GM23248 (cell line): Measurements from ENCODE around the gene PRKCQ. TPM values are rescaled to one million over a fixed set of nuclear protein-coding genes. Genes with fewer than 3 reads are reported as not detected.

ENCODE experiments used
- DNase-seq: peaks from one replicate; pipeline ENCODE4 v3.0.0-alpha.2; 2015
- H2AFZ ChIP-seq: fragments of 200-600 bp; sonication (generic); 2 replicates; pipeline ENCODE4 v1.6.1; 2016; ENCODE audit warnings: antibody characterized with exemption
- H3F3A ChIP-seq: fragments of 200-600 bp; sonication (generic); 2 replicates; pipeline ENCODE4 v1.6.1; 2016; ENCODE audit warnings: mild to moderate bottlenecking, antibody characterized with exemption, mixed run types; ENCODE audit not compliant: insufficient read depth
- H3K27ac ChIP-seq: fragments of 200-600 bp; sonication (generic); 2 replicates; pipeline ENCODE4 v1.5.1; 2016; ENCODE audit warnings: mild to moderate bottlenecking
- H3K27me3 ChIP-seq: fragments of 200-600 bp; sonication (generic); replicated peaks from 2 replicates; pipeline ENCODE4 v1.6.1; 2016; ENCODE audit warnings: mild to moderate bottlenecking; ENCODE audit not compliant: insufficient read depth
- H3K36me3 ChIP-seq: fragments of 200-600 bp; sonication (generic); 2 replicates; pipeline ENCODE4 v1.6.1; 2016; ENCODE audit warnings: low read depth, mild to moderate bottlenecking
- H3K4me1 ChIP-seq: fragments of 200-600 bp; sonication (generic); 2 replicates; pipeline ENCODE4 v1.6.1; 2016; ENCODE audit warnings: mild to moderate bottlenecking; ENCODE audit not compliant: insufficient read depth
- H3K4me2 ChIP-seq: fragments of 200-600 bp; sonication (generic); one replicate; pipeline ENCODE4 v1.6.1; 2016; ENCODE audit warnings: mild to moderate bottlenecking; ENCODE audit not compliant: unreplicated experiment
- H3K4me3 ChIP-seq: fragments of 200-600 bp; sonication (generic); 2 replicates; pipeline ENCODE4 v1.5.1; 2016; ENCODE audit warnings: mild to moderate bottlenecking
- H3K79me2 ChIP-seq: fragments of 200-600 bp; sonication (generic); 2 replicates; pipeline ENCODE4 v1.6.1; 2016; ENCODE audit warnings: mild to moderate bottlenecking; ENCODE audit not compliant: insufficient read depth
- H3K9ac ChIP-seq: fragments of 200-600 bp; sonication (generic); 2 replicates; pipeline ENCODE4 v1.6.1; 2016; ENCODE audit warnings: mild to moderate bottlenecking
- H3K9me2 ChIP-seq: fragments of 200-600 bp; sonication (generic); 2 replicates; pipeline ENCODE4 v1.6.1; 2016; ENCODE audit warnings: mixed run types, mild to moderate bottlenecking, moderate library complexity; ENCODE audit not compliant: insufficient read depth
- H3K9me3 ChIP-seq: fragments of 200-600 bp; sonication (generic); one replicate; pipeline ENCODE4 v1.6.1; 2017; ENCODE audit warnings: low read depth
- H4K20me1 ChIP-seq: fragments of 200-600 bp; sonication (generic); 2 replicates; pipeline ENCODE4 v1.6.0; 2016; ENCODE audit not compliant: insufficient read depth
- EZH2 ChIP-seq: fragments of 200-600 bp; sonication (generic); IDR thresholded peaks from 2 replicates; pipeline ENCODE4 v1.6.1; 2018; ENCODE audit warnings: antibody characterized with exemption, mild to moderate bottlenecking; ENCODE audit not compliant: insufficient read depth, poor library complexity, severe bottlenecking
- EZH2phosphoT487 ChIP-seq: fragments of 200-600 bp; sonication (generic); IDR thresholded peaks from 2 replicates; pipeline ENCODE4 v1.6.1; 2018; ENCODE audit warnings: antibody characterized with exemption, moderate library complexity, mild to moderate bottlenecking, low read depth; ENCODE audit not compliant: insufficient read depth
- WGBS, 2 experiments: methylation state at CpG; one replicate each; pipeline ENCODE4 v1.1.6; 2015 to 2017; ENCODE audit warnings: low lambda C conversion rate in 2 of 2, low coverage in 1 of 2; ENCODE audit errors: missing lambda C conversion rate in 2 of 2; 5-methylcytosine and 5-hydroxymethylcytosine counted together
- in situ Hi-C: fragments of 300-500 bp; cut with MboI; formaldehyde crosslinking; loops from 2 replicates; pipeline ENCODE4 v1.15.0; 2020
- polyA plus RNA-seq: library from polyadenylated mRNA; unstranded; fragments of >200 nt; fragmentation: Nextera tagmentation; extraction: Ambion mirVana; gene quantifications from 2 replicates; pipeline ENCODE4 v1.2.1, GENCODE V29; 2016
- total RNA-seq: library from RNA; depleted of rRNA; stranded (reverse); fragments of >200 nt; shearing (Covaris generic); gene quantifications from 2 replicates; pipeline ENCODE4 v1.2.3, GENCODE V29; 2014

PRKCQ gene
- total and polyA plus RNA-seq, 2 experiments from 2014 or later, result not detected

DNA sequence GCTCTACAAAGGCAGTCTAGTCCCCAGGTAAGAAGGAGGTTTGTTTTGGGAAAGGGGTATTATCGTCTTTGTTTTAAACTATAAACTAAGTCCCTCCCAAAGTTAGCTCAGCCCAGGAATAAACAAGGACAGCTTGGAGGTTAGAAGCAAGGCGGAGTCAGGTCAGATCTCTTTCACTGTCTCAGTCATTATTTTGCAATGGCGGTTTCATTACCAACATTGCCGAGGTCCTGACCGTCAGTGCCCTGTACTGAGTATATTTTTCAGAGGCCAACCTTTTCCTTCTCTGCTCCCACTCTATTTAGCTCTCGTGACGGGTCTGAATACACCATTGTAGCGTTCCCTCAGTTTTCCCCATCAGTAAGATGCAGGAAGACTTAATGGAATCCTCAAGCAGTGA is 184.5 kb downstream of the PRKCQ start:
- Histone ChIP-seq H2AFZ (no peak overlapping the region), H3F3A (peaks cover 28% of the 10 kb centered on the region), H3K36me3 (no peaks in the 10 kb centered on the region), H3K9me2 (no peaks in the 10 kb centered on the region), H3K27ac (no peak overlapping the region), H4K20me1 (no peaks in the 10 kb centered on the region), H3K27me3 (peaks cover 18% of the 10 kb centered on the region; the same call in 1 of the 2 replicates), H3K4me3 (no peak overlapping the region), H3K4me2 (no peak overlapping the region), H3K4me1 (peaks cover 10% of the 10 kb centered on the region), H3K79me2 (no peaks in the 10 kb centered on the region), H3K9me3 (no peaks in the 10 kb centered on the region), H3K9ac (no peak overlapping the region)
- DNase-seq, result no peak
- WGBS, 2 experiments, result 97% methylated on average over 8 of the region's 8 CpGs
- TF ChIP-seq EZH2, result no peak
- TF ChIP-seq EZH2phosphoT487, result no peak
- in situ Hi-C loops, result loop anchor here (10.0 kb wide), 2 partner anchors 191 to 291 kb away; partner anchors contain the start of gene PFKFB3

DNA sequence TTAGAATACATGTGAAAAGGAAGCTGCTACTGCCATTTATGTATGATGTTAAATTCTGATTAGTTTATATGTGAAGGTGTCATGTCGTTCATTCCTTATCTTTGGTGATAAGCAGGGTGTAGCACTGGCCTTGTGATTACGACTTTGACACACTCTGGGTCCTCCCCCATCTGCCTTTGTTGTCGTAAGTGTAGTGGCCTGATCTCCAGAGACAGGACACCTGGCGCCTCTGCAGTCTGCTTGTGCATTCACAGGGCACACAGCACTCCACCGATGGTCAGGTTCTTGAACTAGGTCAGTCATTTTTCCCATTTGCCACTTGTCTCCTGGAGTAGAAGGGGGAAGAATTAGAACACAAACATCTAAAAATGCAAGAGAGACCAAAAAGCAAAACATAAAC is 186.0 kb downstream of the PRKCQ start:
- Histone ChIP-seq H3K9ac (no peak overlapping the region), H4K20me1 (no peaks in the 10 kb centered on the region), H2AFZ (no peak overlapping the region), H3K27ac (no peak overlapping the region), H3F3A (peaks cover 28% of the 10 kb centered on the region), H3K9me2 (no peaks in the 10 kb centered on the region), H3K36me3 (no peaks in the 10 kb centered on the region), H3K27me3 (peaks cover 25% of the 10 kb centered on the region; the same call in 1 of the 2 replicates), H3K79me2 (no peaks in the 10 kb centered on the region), H3K4me3 (no peak overlapping the region), H3K9me3 (peaks cover 6% of the 10 kb centered on the region), H3K4me2 (no peak overlapping the region), H3K4me1 (peaks cover 10% of the 10 kb centered on the region)
- 79 to 84% methylated on average over 5 of the region's 5 CpGs for WGBS, 2 experiments
- in situ Hi-C loops, result loop anchor here (10.0 kb wide), 2 partner anchors 189 to 289 kb away; partner anchors contain the start of gene PFKFB3
- TF ChIP-seq EZH2phosphoT487 (no peak), EZH2 (no peak)
- no peak for DNase-seq

DNA sequence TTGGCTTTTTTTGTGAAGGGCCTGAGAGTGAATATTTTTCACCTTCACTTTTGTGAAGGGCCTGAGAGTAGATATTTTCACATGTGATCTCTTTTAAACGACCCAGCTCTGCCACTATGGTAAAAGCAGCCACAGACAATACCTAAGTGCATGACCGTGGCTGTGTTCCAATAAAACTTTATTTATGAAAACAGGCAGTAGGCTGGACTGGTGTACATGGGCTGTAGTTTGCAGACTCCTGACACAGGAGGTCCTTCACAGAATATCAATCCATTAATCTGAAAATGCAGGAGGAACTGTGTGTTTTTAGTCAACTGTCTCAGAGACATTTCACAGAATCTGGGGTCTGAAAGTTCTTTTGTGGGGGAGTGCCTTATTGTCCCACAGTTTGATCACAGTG is 186.9 kb downstream of the PRKCQ start:
- Histone ChIP-seq H3F3A (peaks cover 25% of the 10 kb centered on the region), H3K9me3 (peaks cover 6% of the 10 kb centered on the region), H3K79me2 (no peaks in the 10 kb centered on the region), H3K4me2 (no peak overlapping the region), H3K36me3 (no peaks in the 10 kb centered on the region), H3K4me3 (no peak overlapping the region), H3K27ac (no peak overlapping the region), H3K27me3 (peaks cover 31% of the 10 kb centered on the region; the same call in 1 of the 2 replicates), H2AFZ (no peak overlapping the region), H4K20me1 (no peaks in the 10 kb centered on the region), H3K9me2 (no peaks in the 10 kb centered on the region), H3K9ac (no peak overlapping the region), H3K4me1 (peaks cover 10% of the 10 kb centered on the region)
- 69 to 79% methylated on average over 2 of the region's 2 CpGs for WGBS, 2 experiments
- DNase-seq, result no peak
- TF ChIP-seq EZH2phosphoT487 (no peak), EZH2 (no peak)
- in situ Hi-C loops, result loop anchor here (10.0 kb wide), 2 partner anchors 188 to 288 kb away; partner anchors contain the start of gene PFKFB3

DNA sequence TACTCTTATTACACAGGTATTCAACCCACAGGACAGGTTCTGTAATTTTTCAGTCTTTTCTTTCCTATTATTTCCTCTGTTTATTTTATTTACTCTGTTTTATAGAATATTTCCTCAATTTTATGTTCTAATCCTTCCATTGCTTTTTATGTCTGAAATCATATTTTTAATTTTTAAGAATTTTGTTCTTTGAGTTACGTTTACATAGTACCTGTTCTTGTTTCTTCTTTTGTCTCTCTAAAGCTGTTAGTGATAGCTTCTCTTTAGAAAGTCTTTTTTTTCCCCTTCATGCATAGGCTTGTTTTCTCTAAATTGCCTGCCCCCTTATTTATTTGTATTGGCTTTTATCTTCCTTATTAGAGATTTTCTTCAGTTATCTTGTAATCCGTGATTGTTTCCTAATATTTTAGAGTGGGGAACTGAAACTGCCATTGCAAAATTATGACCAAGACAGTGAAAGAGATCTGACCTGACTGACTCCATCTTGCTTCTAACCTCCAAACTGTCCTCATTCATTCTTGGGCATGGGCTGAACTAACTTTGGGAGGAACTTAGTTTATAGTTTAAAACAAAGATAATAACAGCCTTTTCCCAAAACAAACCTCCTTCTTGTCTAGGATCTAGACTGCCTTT is 189.7 kb downstream of the PRKCQ start:
- Histone ChIP-seq H4K20me1 (no peaks in the 10 kb centered on the region), H3K9me3 (peaks cover 6% of the 10 kb centered on the region), H3K9me2 (no peaks in the 10 kb centered on the region), H3K4me1 (no peaks in the 10 kb centered on the region), H3K27me3 (peaks cover 31% of the 10 kb centered on the region; the same call in 1 of the 2 replicates), H2AFZ (no peak overlapping the region), H3K79me2 (no peaks in the 10 kb centered on the region), H3K4me3 (no peak overlapping the region), H3K36me3 (no peaks in the 10 kb centered on the region), H3K27ac (no peak overlapping the region), H3K4me2 (no peak overlapping the region), H3F3A (no peaks in the 10 kb centered on the region), H3K9ac (no peak overlapping the region)
- TF ChIP-seq EZH2phosphoT487 (no peak), EZH2 (no peak)
- DNase-seq, result no peak
- in situ Hi-C loops, result loop anchor here (10.0 kb wide), 2 partner anchors 186 to 286 kb away; partner anchors contain the start of gene PFKFB3
- 62 to 72% methylated on average over 2 of the region's 2 CpGs for WGBS, 2 experiments
